Endothelial cell of umbilical vein (primary cell): ENCODE measurements around the gene FASLG. TPM values are rescaled to one million over a fixed set of nuclear protein-coding genes. Genes with fewer than 3 reads are reported as not detected.

Source experiments
- BruUV-seq: library from RNA; stranded (reverse); fragments of 400-500 nt; replicated peaks from 2 replicates; lab custom pipeline; 2021; lab: Mats Ljungman, UMichigan
- CTCF ChIA-PET: fragments of 300-600, 350-600 bp; sonication (Branson Sonifier 250); formaldehyde crosslinking; loops from one replicate; lab custom pipeline; 2021; ENCODE audit warnings: antibody characterized with exemption, inconsistent platforms; lab: Charles Lee
- POLR2A ChIA-PET: fragments of 300-600, 350-600 bp; sonication (Branson Sonifier 250); formaldehyde crosslinking; loops from one replicate; lab custom pipeline; 2021; ENCODE audit warnings: antibody characterized with exemption, inconsistent platforms; lab: Charles Lee
- DNase-seq: peaks from one replicate; pipeline ENCODE4 v3.0.0-alpha.2; 2011; ENCODE audit warnings: low read depth, low spot score
- FAIRE-seq: peaks from 2 replicates; lab custom pipeline; 2011; peaks lifted over from hg19 to GRCh38; lab: Jason Lieb, UNC
- H2AFZ ChIP-seq: 2 replicates; pipeline ENCODE4 v1.6.0; 2012; ENCODE audit warnings: low read depth, low read length, control low read depth, inconsistent platforms
- H3K27ac ChIP-seq: 2 replicates; pipeline ENCODE4 v1.5.1; 2011; ENCODE audit warnings: low read depth, mild to moderate bottlenecking, control low read depth, low read length, moderate library complexity; ENCODE audit not compliant: insufficient read depth
- H3K27me3 ChIP-seq, 2 experiments: 2 replicates each; pipeline versions ENCODE4 v1.6.0 to v1.6.1; 2011; ENCODE audit warnings: low read length in 2 of 2, mixed read lengths in 1 of 2; ENCODE audit not compliant: control insufficient read depth in 2 of 2, insufficient read depth in 2 of 2
- H3K36me3 ChIP-seq, 2 experiments: 2 replicates in 1 of 2; 3 replicates in 1 of 2; pipeline ENCODE4 v1.5.1; 2011; ENCODE audit warnings: low read length in 2 of 2, mild to moderate bottlenecking in 1 of 2, moderate library complexity in 1 of 2; ENCODE audit not compliant: control insufficient read depth in 2 of 2, insufficient read depth in 2 of 2; ENCODE audit errors: extremely low read depth in 1 of 2
- H3K4me1 ChIP-seq: 3 replicates; pipeline ENCODE4 v1.5.1; 2011; ENCODE audit warnings: mild to moderate bottlenecking, low read length; ENCODE audit not compliant: control insufficient read depth, insufficient read depth; ENCODE audit errors: extremely low read depth
- H3K4me2 ChIP-seq: 2 replicates; pipeline ENCODE4 v1.6.1; 2011; ENCODE audit warnings: low read length, control low read depth, mixed read lengths; ENCODE audit not compliant: insufficient read depth
- H3K4me3 ChIP-seq, 3 experiments: fragments of 200-600 bp in 1 of 3; sonication (generic), shearing (Covaris generic) in 1 of 3; replicated peaks in 1 of 3; 2 replicates each; pipeline ENCODE4 v1.5.1; 2011 to 2016; ENCODE audit warnings: control low read depth in 3 of 3, low read length in 3 of 3, mild to moderate bottlenecking in 2 of 3, inconsistent platforms in 1 of 3, low read depth in 1 of 3, moderate library complexity in 1 of 3; ENCODE audit not compliant: insufficient read depth in 1 of 3
- H3K79me2 ChIP-seq: 2 replicates; pipeline ENCODE4 v1.6.0; 2012; ENCODE audit warnings: low read length, inconsistent platforms; ENCODE audit not compliant: control insufficient read depth, insufficient read depth
- H3K9ac ChIP-seq: replicated peaks from 2 replicates; pipeline ENCODE3; 2011; ENCODE audit warnings: low read length, control low read depth; ENCODE audit not compliant: insufficient read depth; ENCODE audit errors: extremely low read depth
- H3K9me1 ChIP-seq: replicated peaks from 3 replicates; pipeline ENCODE4 v1.6.0; 2011; ENCODE audit warnings: mild to moderate bottlenecking, low read length; ENCODE audit not compliant: control insufficient read depth, insufficient read depth; ENCODE audit errors: extremely low read depth
- H3K9me3 ChIP-seq: replicated peaks from 2 replicates; pipeline ENCODE4 v1.5.1; 2012; ENCODE audit warnings: low read length, inconsistent platforms; ENCODE audit not compliant: control insufficient read depth, insufficient read depth
- H4K20me1 ChIP-seq: replicated peaks from 2 replicates; pipeline ENCODE3; 2011; ENCODE audit warnings: mild to moderate bottlenecking, low read length; ENCODE audit not compliant: control insufficient read depth, insufficient read depth; ENCODE audit errors: extremely low read depth
- CTCF ChIP-seq, 2 donors: IDR thresholded peaks; 1 replicate in 1 of 2; 2 replicates in 1 of 2; pipeline ENCODE4 v1.5.1; 2011; ENCODE audit warnings: low read length in 2 of 2, mild to moderate bottlenecking in 2 of 2, moderate library complexity in 2 of 2, control low read depth in 1 of 2, inconsistent platforms in 1 of 2, low read depth in 1 of 2; ENCODE audit not compliant: insufficient read depth in 1 of 2; ENCODE audit errors: extremely low read depth in 1 of 2
- EZH2 ChIP-seq: IDR thresholded peaks from 2 replicates; pipeline ENCODE4 v1.6.1; 2012; ENCODE audit warnings: borderline replicate concordance, low read depth, mild to moderate bottlenecking, moderate library complexity, low read length, inconsistent platforms; ENCODE audit not compliant: severe bottlenecking
- FOS ChIP-seq: IDR thresholded peaks from 2 replicates; pipeline ENCODE4 v1.6.1; 2011; ENCODE audit warnings: mild to moderate bottlenecking, low read length, moderate library complexity, borderline replicate concordance; ENCODE audit not compliant: insufficient read depth
- GATA2 ChIP-seq: IDR thresholded peaks from 2 replicates; pipeline ENCODE4 v1.7.0; 2011; ENCODE audit warnings: low read depth, mild to moderate bottlenecking, moderate library complexity, mixed read lengths, low read length; ENCODE audit not compliant: insufficient read length, insufficient read depth
- JUN ChIP-seq: IDR thresholded peaks from 2 replicates; pipeline ENCODE4 v1.6.1; 2011; ENCODE audit warnings: borderline replicate concordance, low read depth; ENCODE audit not compliant: insufficient read length, insufficient read depth
- MAX ChIP-seq: IDR thresholded peaks from 2 replicates; pipeline ENCODE4 v1.6.1; 2011; ENCODE audit not compliant: insufficient read depth, insufficient read length
- MYC ChIP-seq: IDR thresholded peaks from one replicate; pipeline ENCODE4 v1.6.1; 2011; ENCODE audit warnings: mild to moderate bottlenecking, low read depth, low read length
- POLR2A ChIP-seq: IDR thresholded peaks from 2 replicates; pipeline ENCODE4 v1.6.1; 2012; ENCODE audit warnings: low read depth, mild to moderate bottlenecking, control low read depth, low read length
- POLR2AphosphoS5 ChIP-seq: IDR thresholded peaks from 2 replicates; pipeline ENCODE4 v1.6.1; 2012; ENCODE audit warnings: low read depth, mild to moderate bottlenecking, control low read depth, low read length, moderate library complexity; ENCODE audit not compliant: insufficient read depth
- dilution Hi-C: fragments of 300-500 bp; cut with MboI; formaldehyde crosslinking; loops from one replicate; pipeline ENCODE4 v1.15.0; 2019; ENCODE audit warnings: low sequenced_read_pairs; ENCODE audit not compliant: extremely low pct_ligation_motif_present
- intact Hi-C: fragments of 100-400 bp; cut with micrococcal nuclease; formaldehyde crosslinking; loops from one replicate; pipeline ENCODE4 v1.10.0; 2022
- polyA plus RNA-seq, 4 experiments: library from polyadenylated mRNA; depleted of rRNA in 3 of 4; stranded (reverse) in 3 of 4; unstranded in 1 of 4; fragments of >200 nt; gene quantifications; 2 replicates each; pipeline versions ENCODE4 v1.2.1 to v1.2.3, GENCODE V29; 2011 to 2012; ENCODE audit warnings: missing spikeins in 1 of 4
- total RNA-seq: library from RNA; stranded (reverse); gene quantifications from 2 replicates; pipeline ENCODE4 v1.2.3, GENCODE V29; 2021

Gene FASLG
- total and polyA plus RNA-seq, 2 donors (not counting 3 experiments of a cell fraction or from before 2014, with no cell fraction given), result not detected

DNA sequence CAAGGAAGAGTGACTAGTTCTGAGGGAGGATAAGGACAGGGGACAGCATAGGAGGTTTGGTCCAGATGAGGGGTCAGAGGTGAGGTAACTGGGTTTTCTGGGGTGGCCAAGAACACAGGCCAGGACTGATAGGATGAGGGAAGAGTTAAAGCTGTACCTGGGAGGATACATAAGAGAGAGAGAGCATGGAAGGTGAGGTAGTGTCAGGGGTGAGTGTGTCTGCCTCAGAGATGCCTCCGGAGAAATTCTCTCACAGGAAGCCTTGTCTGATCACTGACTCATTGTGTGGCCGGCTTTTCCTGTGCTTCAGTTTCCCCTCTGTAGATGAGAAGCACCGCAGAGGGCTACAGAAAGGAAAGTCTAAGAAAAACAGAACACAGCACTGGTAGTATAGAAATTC is 40.2 kb downstream of the FASLG start:
- peak overlapping the region; percentile 30 for H3K4me2 ChIP-seq
- dilution Hi-C loops (no loop called here), intact Hi-C loops (no loop called here)
- no peak overlapping the region for H3K9ac ChIP-seq
- ChIA-PET POLR2A (no interaction called here), CTCF (interaction anchor here (1.2 to 1.4 kb wide), 3 partner anchors 21 to 89 kb away, joined by 4 to 7 read pairs (median 4); no protein-coding TSS in a partner anchor)
- H3K4me3 ChIP-seq, result no peak overlapping the region
- H3K9me3 ChIP-seq, result no peaks in the 10 kb centered on the region
- no peaks in the 10 kb centered on the region for H3K27me3 ChIP-seq
- no peak for TF ChIP-seq POLR2A
- peak; percentile 86 for TF ChIP-seq GATA2
- peak; percentile 43 for TF ChIP-seq POLR2AphosphoS5
- no peak for TF ChIP-seq EZH2
- TF ChIP-seq CTCF (IDR thresholded peaks at IDR 0.05; ENCODE audit: extremely low read depth in 1 of 2, insufficient read depth in 1 of 2, low read depth in 1 of 2, low read length in 2 of 2), result no peak
- peak; percentile 15 for TF ChIP-seq JUN
- TF ChIP-seq FOS, result peak; percentile 87
- TF ChIP-seq MYC, result no peak
- TF ChIP-seq MAX, result no peak
- DNase-seq, result peak; percentile 60
- no peaks in the 10 kb centered on the region for H3K36me3 ChIP-seq
- H3K4me1 ChIP-seq, result peaks cover 22% of the 10 kb centered on the region
- peak overlapping the region; percentile 10 for H3K27ac ChIP-seq
- H3K9me1 ChIP-seq, result no peaks in the 10 kb centered on the region
- H3K79me2 ChIP-seq, result no peaks in the 10 kb centered on the region
- H2AFZ ChIP-seq, result no peak overlapping the region
- no TSS peak for BruUV-seq
- FAIRE-seq, result peak; percentile 97
- no peaks in the 10 kb centered on the region for H4K20me1 ChIP-seq
